ENCODE results near the gene CENPX. TPM values are rescaled to one million over a fixed set of nuclear protein-coding genes. Genes with fewer than 3 reads are reported as not detected.

The CENPX gene
- polyA plus RNA-seq, 1 donor (not counting 4 experiments of a cell fraction or from before 2014, with no cell fraction given) = 48.2 TPM

DNA sequence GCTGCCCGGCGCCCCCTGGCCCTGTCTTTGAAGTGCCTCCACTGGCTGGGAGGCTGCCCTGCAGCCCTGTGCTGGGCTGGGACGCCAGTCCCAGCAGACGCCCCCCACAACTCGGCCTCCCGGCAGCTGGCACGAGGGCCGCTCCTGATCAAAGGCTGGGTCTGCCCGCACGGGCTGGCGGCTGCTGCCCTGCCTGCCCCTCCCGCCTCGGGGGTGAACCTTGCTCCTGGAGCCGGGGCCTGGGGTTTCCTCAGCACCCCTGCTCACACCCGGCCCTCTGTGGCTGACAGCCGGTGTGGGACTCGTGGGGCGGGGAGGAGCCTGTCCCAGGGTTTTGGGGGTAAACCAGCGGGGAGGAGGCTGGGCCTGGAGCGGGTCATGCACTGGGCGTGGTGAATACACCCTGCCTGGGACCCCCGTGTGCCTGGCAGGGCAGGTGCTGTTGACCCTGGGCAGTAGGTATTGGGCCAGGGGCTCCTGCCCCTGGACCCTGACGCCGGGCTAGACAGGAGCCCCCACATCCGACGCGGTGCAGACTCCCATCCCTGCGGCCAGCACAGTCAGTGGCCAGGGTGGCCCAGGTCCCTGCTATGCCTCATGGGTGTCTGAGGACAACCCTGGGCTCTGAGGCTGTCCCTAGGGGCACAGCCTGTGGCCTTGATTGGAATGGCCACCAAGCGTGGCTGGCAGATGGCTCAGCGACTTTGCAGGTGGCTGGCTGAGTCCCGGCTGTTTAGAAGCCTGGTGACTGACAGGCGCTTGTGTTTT, 21.7 kb downstream of the CENPX start:
- no peaks in the 10 kb centered on the region for H3K36me3 ChIP-seq (ENCODE audit: control insufficient read depth in 2 of 2, extremely low read depth in 1 of 2, insufficient read depth in 2 of 2, low read length in 2 of 2)
- peaks cover 22% of the 10 kb centered on the region for H3K4me1 ChIP-seq (ENCODE audit: control insufficient read depth, extremely low read depth, insufficient read depth, low read length)
- no peak overlapping the region for H2AFZ ChIP-seq (ENCODE audit: control insufficient read depth, low read length)
- no peak overlapping the region for H3K4me3 ChIP-seq (ENCODE audit: control insufficient read depth in 2 of 3, extremely low read depth in 1 of 3, insufficient read depth in 2 of 3, low read depth in 1 of 3, low read length in 3 of 3)
- H4K20me1 ChIP-seq (ENCODE audit: control insufficient read depth, extremely low read depth, insufficient read depth, low read length) = no peaks in the 10 kb centered on the region
- H3K4me2 ChIP-seq (ENCODE audit: control insufficient read depth, extremely low read depth, insufficient read depth, low read depth, low read length) = no peak overlapping the region
- FAIRE-seq (no peak), DNase-seq (ENCODE audit: low read depth, low spot score) (no peak)
- no peak overlapping the region for H3K9ac ChIP-seq (ENCODE audit: control insufficient read depth, extremely low read depth, insufficient read depth, low read length)
- TF ChIP-seq EZH2 (IDR thresholded peaks at IDR 0.05; ENCODE audit: low read length) (no peak), CTCF (optimal IDR thresholded peaks at IDR 0.05 in 1 of 3, IDR thresholded peaks at IDR 0.05 in 1 of 3, conservative IDR thresholded peaks at IDR 0.05 in 1 of 3; ENCODE audit: extremely low read depth in 1 of 3, insufficient read depth in 2 of 3, low read length in 3 of 3) (no peak)
- H3K27ac ChIP-seq (ENCODE audit: control insufficient read depth, insufficient read depth, low read length) = no peak overlapping the region
- no peaks in the 10 kb centered on the region for H3K79me2 ChIP-seq (ENCODE audit: control insufficient read depth, insufficient read depth, low read length)
- H3K9me1 ChIP-seq (ENCODE audit: control insufficient read depth, extremely low read depth, insufficient read depth, low read length) = peaks cover 2% of the 10 kb centered on the region
- H3K27me3 ChIP-seq (ENCODE audit: control insufficient read depth, extremely low read depth, insufficient read depth, low read length) = no peaks in the 10 kb centered on the region
- H3K9me3 ChIP-seq (ENCODE audit: control insufficient read depth, low read depth, low read length) = no peaks in the 10 kb centered on the region
- dilution Hi-C loops (cut with MboI; ENCODE audit: extremely low pct_ligation_motif_present, low sequenced_read_pairs) = no loop called here

- Histone ChIP-seq H3K4me3 (ENCODE audit: control insufficient read depth in 2 of 3, extremely low read depth in 1 of 3, insufficient read depth in 2 of 3, low read depth in 1 of 3, low read length in 3 of 3) (no peak overlapping the region), H4K20me1 (ENCODE audit: control insufficient read depth, extremely low read depth, insufficient read depth, low read length) (no peaks in the 10 kb centered on the region), H3K36me3 (ENCODE audit: control insufficient read depth in 2 of 2, extremely low read depth in 1 of 2, insufficient read depth in 2 of 2, low read length in 2 of 2) (no peaks in the 10 kb centered on the region), H3K27ac (ENCODE audit: control insufficient read depth, insufficient read depth, low read length) (no peak overlapping the region), H3K9me3 (ENCODE audit: control insufficient read depth, low read depth, low read length) (no peaks in the 10 kb centered on the region), H3K27me3 (ENCODE audit: control insufficient read depth, extremely low read depth, insufficient read depth, low read length) (no peaks in the 10 kb centered on the region), H3K9ac (ENCODE audit: control insufficient read depth, extremely low read depth, insufficient read depth, low read length) (no peak overlapping the region), H2AFZ (ENCODE audit: control insufficient read depth, low read length) (no peak overlapping the region), H3K9me1 (ENCODE audit: control insufficient read depth, extremely low read depth, insufficient read depth, low read length) (peaks cover 2% of the 10 kb centered on the region), H3K79me2 (ENCODE audit: control insufficient read depth, insufficient read depth, low read length) (no peaks in the 10 kb centered on the region), H3K4me2 (ENCODE audit: control insufficient read depth, extremely low read depth, insufficient read depth, low read depth, low read length) (no peak overlapping the region), H3K4me1 (ENCODE audit: control insufficient read depth, extremely low read depth, insufficient read depth, low read length) (peaks cover 19% of the 10 kb centered on the region)
- TF ChIP-seq EZH2 (IDR thresholded peaks at IDR 0.05; ENCODE audit: low read length) (no peak), CTCF (optimal IDR thresholded peaks at IDR 0.05 in 1 of 3, IDR thresholded peaks at IDR 0.05 in 1 of 3, conservative IDR thresholded peaks at IDR 0.05 in 1 of 3; ENCODE audit: extremely low read depth in 1 of 3, insufficient read depth in 2 of 3, low read length in 3 of 3) (no peak)
- FAIRE-seq (no peak), DNase-seq (ENCODE audit: low read depth, low spot score) (no peak)
- dilution Hi-C loops (cut with MboI; ENCODE audit: extremely low pct_ligation_motif_present, low sequenced_read_pairs) = no loop called here
These were observed 22.5 kb downstream of the CENPX start for GRCh38 chr17:81999976-82000802.
